Chondrocyte (in vitro differentiated cells): ENCODE measurements around the gene HDAC4. TPM values are rescaled to one million over a fixed set of nuclear protein-coding genes. Genes with fewer than 3 reads are reported as not detected.

Experiments used
- DNase-seq: peaks from one replicate; pipeline ENCODE4 v3.0.0; 2021; ENCODE audit warnings: mixed read lengths, low spot score
- H3K27ac Mint-ChIP-seq: one replicate; pipeline ENCODE4 v1.8.0; 2021; ENCODE audit warnings: mild to moderate bottlenecking, moderate library complexity, mixed read lengths; ENCODE audit not compliant: unreplicated experiment
- H3K27me3 Mint-ChIP-seq: 2 replicates; pipeline ENCODE4 v1.8.0; 2021; ENCODE audit warnings: low read depth, mixed read lengths
- H3K36me3 Mint-ChIP-seq: 2 replicates; pipeline ENCODE4 v1.8.0; 2021; ENCODE audit warnings: low read depth, mixed read lengths
- H3K4me1 Mint-ChIP-seq: 2 replicates; pipeline ENCODE4 v1.8.0; 2021; ENCODE audit warnings: low read depth, mild to moderate bottlenecking, mixed read lengths
- H3K4me3 Mint-ChIP-seq: one replicate; pipeline ENCODE4 v1.8.0; 2021; ENCODE audit warnings: mild to moderate bottlenecking, moderate library complexity, mixed read lengths; ENCODE audit not compliant: unreplicated experiment
- H3K9me3 Mint-ChIP-seq: 2 replicates; pipeline ENCODE4 v1.8.0; 2021; ENCODE audit warnings: low read depth, mixed read lengths
- total RNA-seq: library from RNA; stranded (reverse); gene quantifications from 3 replicates; pipeline ENCODE4 v1.2.1, GENCODE V29; 2021
- TF ChIP-seq, protein P1 (sequence below): fragments of 200-600 bp; sonication (generic); IDR thresholded peaks from 2 replicates; pipeline ENCODE4 v1.5.0; 2021; ENCODE audit warnings: antibody characterized with exemption, mild to moderate bottlenecking, moderate library complexity

Gene HDAC4
- total RNA-seq, 1 donor from 2014 or later, result 22.3 TPM

DNA sequence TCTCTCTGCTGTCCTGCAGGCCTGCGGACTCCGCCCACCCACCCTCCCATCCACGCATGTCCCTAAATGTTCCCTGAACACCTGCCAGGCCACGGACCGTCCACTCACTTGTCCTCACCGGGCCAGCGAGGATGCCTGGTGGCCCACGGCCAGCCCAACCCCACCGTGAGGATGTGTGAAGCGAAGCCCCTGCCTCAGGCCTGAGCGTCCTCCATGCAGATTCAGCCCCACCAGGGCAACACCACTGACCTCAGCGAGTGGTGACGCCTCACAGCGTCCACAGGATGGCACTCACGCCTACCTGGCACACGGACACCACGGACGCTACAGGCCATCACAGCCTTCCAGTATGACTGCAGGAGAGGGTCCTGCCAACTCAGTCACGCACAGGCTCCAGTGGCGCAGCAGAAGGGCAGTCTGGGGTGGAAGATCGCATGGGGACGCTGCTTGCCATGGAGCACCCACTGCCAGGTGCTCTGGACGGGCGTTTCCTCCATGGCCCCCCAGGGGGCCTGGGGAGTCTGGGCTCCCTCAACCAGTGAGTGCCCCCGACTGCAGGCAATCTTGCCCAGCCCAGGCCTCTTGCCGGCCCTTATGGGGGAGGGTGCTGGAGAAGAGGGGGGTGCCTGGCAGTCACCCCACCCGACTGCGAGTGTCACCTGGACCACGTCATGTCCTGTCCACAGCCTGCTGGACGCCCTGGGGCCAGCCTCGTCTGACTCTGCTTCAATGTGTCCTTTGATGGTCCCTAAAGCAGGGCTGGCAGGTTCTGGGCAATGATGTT is 25.4 kb downstream of the HDAC4 start:
- H3K36me3 Mint-ChIP-seq, result no peaks in the 10 kb centered on the region
- DNase-seq, result peak; percentile 64
- H3K27me3 Mint-ChIP-seq, result no peaks in the 10 kb centered on the region
- no peaks in the 10 kb centered on the region for H3K4me1 Mint-ChIP-seq
- H3K27ac Mint-ChIP-seq, result no peak overlapping the region
- no peaks in the 10 kb centered on the region for H3K9me3 Mint-ChIP-seq
- TF ChIP-seq, protein P1, sequence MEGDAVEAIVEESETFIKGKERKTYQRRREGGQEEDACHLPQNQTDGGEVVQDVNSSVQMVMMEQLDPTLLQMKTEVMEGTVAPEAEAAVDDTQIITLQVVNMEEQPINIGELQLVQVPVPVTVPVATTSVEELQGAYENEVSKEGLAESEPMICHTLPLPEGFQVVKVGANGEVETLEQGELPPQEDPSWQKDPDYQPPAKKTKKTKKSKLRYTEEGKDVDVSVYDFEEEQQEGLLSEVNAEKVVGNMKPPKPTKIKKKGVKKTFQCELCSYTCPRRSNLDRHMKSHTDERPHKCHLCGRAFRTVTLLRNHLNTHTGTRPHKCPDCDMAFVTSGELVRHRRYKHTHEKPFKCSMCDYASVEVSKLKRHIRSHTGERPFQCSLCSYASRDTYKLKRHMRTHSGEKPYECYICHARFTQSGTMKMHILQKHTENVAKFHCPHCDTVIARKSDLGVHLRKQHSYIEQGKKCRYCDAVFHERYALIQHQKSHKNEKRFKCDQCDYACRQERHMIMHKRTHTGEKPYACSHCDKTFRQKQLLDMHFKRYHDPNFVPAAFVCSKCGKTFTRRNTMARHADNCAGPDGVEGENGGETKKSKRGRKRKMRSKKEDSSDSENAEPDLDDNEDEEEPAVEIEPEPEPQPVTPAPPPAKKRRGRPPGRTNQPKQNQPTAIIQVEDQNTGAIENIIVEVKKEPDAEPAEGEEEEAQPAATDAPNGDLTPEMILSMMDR, result peak; percentile 25
- H3K4me3 Mint-ChIP-seq, result no peak overlapping the region

GRCh38 chr2:239374896-239375277 is 25.9 kb downstream of the HDAC4 start:
- no peaks in the 10 kb centered on the region for H3K9me3 Mint-ChIP-seq
- H3K4me1 Mint-ChIP-seq, result no peaks in the 10 kb centered on the region
- H3K4me3 Mint-ChIP-seq, result no peak overlapping the region
- H3K27ac Mint-ChIP-seq, result no peak overlapping the region
- TF ChIP-seq, protein P1, result no peak
- no peaks in the 10 kb centered on the region for H3K27me3 Mint-ChIP-seq
- DNase-seq, result peak; percentile 90
- no peaks in the 10 kb centered on the region for H3K36me3 Mint-ChIP-seq

GRCh38 chr2:239372835-239373234 is 28.0 kb downstream of the HDAC4 start:
- Mint-ChIP-seq H3K27me3 (no peaks in the 10 kb centered on the region), H3K27ac (no peak overlapping the region), H3K4me1 (no peaks in the 10 kb centered on the region), H3K9me3 (no peaks in the 10 kb centered on the region), H3K36me3 (no peaks in the 10 kb centered on the region), H3K4me3 (no peak overlapping the region)
- peak; percentile 34 for DNase-seq
- TF ChIP-seq, protein P1, result no peak

DNA sequence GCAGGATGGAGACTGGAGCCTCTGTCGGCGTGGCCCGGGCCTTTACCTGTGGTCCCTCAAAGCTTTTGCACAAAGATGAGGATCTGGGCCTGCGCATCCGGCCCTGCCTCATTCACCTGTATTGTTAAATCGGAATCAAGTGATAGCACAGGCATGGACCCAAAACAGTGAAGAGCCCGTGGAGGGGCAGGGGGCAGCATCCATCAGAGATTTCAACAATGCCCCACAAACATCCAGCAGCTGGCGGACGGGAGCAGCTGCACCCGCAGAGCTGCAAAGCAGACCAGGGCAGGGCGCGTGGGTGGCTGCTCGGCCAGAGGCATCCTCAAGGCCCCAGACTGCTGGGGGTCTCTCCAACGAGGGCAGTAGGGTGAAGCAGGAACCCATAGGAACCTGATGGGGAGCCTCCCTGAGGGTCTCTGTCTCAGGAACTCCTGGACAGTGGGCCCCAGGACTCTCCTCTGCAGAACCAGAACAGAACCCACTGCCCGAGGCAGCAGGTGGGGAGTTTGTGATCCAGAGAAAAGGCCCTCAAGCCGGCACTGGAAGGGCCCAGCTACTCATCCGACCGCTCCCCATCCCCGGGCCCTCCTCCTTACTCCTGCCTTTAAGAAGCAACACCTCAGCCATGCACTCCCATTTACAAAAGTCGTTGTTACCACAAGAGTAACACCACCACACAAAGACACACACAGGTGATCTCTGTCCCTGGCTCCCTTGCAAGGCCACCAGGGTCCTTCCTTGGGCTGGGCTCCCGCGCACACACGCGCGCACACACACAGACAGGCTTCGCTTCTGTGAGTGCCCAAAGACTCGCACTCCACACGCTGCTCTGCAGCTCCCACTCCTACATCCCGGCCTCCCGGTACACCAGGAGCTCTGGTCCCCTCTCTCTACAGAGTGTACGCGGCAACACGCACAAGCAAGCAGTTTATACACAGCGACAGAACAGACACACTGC is 28.8 kb downstream of the HDAC4 start:
- H3K4me3 Mint-ChIP-seq, result no peak overlapping the region
- TF ChIP-seq, protein P1, result no peak
- no peaks in the 10 kb centered on the region for H3K9me3 Mint-ChIP-seq
- DNase-seq, result peak; percentile 87
- no peaks in the 10 kb centered on the region for H3K4me1 Mint-ChIP-seq
- H3K36me3 Mint-ChIP-seq, result no peaks in the 10 kb centered on the region
- H3K27ac Mint-ChIP-seq, result no peak overlapping the region
- no peaks in the 10 kb centered on the region for H3K27me3 Mint-ChIP-seq
